GM12891 (cell line): ENCODE results near the gene MOB3B.

Experiments
- POLR2A ChIP-seq: IDR thresholded peaks from 2 replicates; pipeline ENCODE4 v1.6.1; 2011; ENCODE audit warnings: low read depth, low read length, control low read depth
- POLR2AphosphoS5 ChIP-seq: IDR thresholded peaks from 2 replicates; pipeline ENCODE4 v1.6.1; 2011; ENCODE audit warnings: low read depth, low read length, control low read depth
- SPI1 ChIP-seq: IDR thresholded peaks from 2 replicates; pipeline ENCODE4 v1.6.1; 2011; ENCODE audit warnings: low read depth, low read length, control low read depth

GRCh38 chr9:27478322-27478721, 51.3 kb downstream of the MOB3B start:
- no peak for TF ChIP-seq POLR2A
- TF ChIP-seq POLR2AphosphoS5 = no peak
- TF ChIP-seq SPI1 = no peak
